Glutamatergic neuron (in vitro differentiated cells): ENCODE measurements around the gene EPN3. TPM values are rescaled to one million over a fixed set of nuclear protein-coding genes. Genes with fewer than 3 reads are reported as not detected.

Source experiments
- total RNA-seq: library from RNA; stranded (reverse); fragmentation: NEBNext Ultra II Directional; extraction: Animal tissue kit (Norgen Biotek cat#: 25700); gene quantifications from one replicate; pipeline ENCODE4 v1.2.1, GENCODE V29; 2021; ENCODE audit not compliant: unreplicated experiment

Gene EPN3
- total RNA-seq, 1 donor from 2014 or later, result 0.12 TPM

Other genes with a start within 250 kb of the EPN3 start
- 11.0 TPM for gene XYLT2, start 186.6 kb upstream of the EPN3 start, total RNA-seq
- gene MRPL27, start 159.6 kb upstream of the EPN3 start, total RNA-seq, result 77.2 TPM
- 4.7 TPM for gene EME1, start 159.5 kb upstream of the EPN3 start, total RNA-seq
- 73.9 TPM for gene LRRC59, start 135.2 kb upstream of the EPN3 start, total RNA-seq
- gene ACSF2, start 106.5 kb upstream of the EPN3 start, total RNA-seq, result 52.2 TPM
- gene CHAD, start 63.9 kb upstream of the EPN3 start, total RNA-seq, result not detected
- 22.0 TPM for gene RSAD1, start 53.9 kb upstream of the EPN3 start, total RNA-seq
- gene MYCBPAP, start 24.3 kb upstream of the EPN3 start, total RNA-seq, result 2.5 TPM
- gene SPATA20, start 14.4 kb downstream of the EPN3 start, total RNA-seq, result 14.0 TPM
- 2.2 TPM for gene CACNA1G, start 28.0 kb downstream of the EPN3 start, total RNA-seq
- not detected for gene ABCC3, start 102.1 kb downstream of the EPN3 start, total RNA-seq
- 40.8 TPM for gene ANKRD40, start 175.2 kb downstream of the EPN3 start, total RNA-seq
- 222 TPM for gene LUC7L3, start 186.9 kb downstream of the EPN3 start, total RNA-seq
- gene ANKRD40CL, start 234.8 kb downstream of the EPN3 start, total RNA-seq, result not detected